ENCODE measurements around the gene GALE.

DNA sequence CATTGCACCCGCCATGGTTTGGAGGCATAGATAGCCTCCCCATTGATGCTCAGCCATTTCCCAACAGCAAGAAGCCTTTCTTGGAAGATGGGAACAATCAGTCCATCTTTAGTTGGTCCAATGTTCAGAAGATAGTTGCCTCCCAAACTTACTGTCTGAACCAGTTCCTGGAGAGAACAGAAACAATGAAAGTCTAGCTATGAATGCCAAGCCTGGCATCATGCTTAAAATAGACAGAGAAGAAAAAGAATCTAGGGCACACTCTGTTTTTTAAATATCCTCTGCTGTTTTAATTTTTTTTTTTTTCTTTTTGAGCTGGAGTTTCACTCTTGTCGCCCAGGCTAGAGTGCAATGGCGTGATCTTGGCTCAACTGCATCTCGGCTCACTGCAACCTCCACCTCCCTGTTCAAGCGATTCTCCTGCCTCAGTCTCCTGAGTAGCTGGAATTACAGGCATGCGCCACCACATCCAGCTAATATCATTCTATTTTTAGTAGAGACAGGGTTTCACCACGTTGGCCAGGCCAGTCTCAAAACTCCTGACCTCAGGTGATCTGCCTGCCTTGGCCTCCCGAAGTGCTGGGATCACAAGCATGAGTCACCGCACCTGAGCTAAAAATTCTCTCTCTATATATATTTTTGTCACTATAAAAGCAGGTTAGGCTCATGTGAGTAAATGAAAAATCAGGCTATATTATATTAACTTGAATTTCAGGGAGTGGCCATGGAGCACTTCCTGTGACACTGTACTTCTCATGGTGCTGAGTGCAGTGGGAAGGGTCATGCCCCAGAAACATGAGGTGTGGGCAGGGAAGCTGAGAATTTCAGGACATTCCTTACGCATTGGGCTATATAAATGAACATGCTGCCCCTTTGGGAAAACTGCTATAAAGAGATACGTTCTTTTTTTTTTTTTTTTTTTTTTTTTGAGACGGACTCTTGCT, 48.4 kb upstream of the GALE start:
- TF ChIP-seq, protein P1, sequence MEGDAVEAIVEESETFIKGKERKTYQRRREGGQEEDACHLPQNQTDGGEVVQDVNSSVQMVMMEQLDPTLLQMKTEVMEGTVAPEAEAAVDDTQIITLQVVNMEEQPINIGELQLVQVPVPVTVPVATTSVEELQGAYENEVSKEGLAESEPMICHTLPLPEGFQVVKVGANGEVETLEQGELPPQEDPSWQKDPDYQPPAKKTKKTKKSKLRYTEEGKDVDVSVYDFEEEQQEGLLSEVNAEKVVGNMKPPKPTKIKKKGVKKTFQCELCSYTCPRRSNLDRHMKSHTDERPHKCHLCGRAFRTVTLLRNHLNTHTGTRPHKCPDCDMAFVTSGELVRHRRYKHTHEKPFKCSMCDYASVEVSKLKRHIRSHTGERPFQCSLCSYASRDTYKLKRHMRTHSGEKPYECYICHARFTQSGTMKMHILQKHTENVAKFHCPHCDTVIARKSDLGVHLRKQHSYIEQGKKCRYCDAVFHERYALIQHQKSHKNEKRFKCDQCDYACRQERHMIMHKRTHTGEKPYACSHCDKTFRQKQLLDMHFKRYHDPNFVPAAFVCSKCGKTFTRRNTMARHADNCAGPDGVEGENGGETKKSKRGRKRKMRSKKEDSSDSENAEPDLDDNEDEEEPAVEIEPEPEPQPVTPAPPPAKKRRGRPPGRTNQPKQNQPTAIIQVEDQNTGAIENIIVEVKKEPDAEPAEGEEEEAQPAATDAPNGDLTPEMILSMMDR (optimal IDR thresholded peaks at IDR 0.05 in 1 of 3, IDR thresholded peaks at IDR 0.05 in 1 of 3, conservative IDR thresholded peaks at IDR 0.05 in 1 of 3; ENCODE audit: extremely low read depth in 1 of 3, insufficient read depth in 2 of 3, low read length in 3 of 3): no peak
- TF ChIP-seq EZH2 (IDR thresholded peaks at IDR 0.05; ENCODE audit: low read length): no peak

Measured in keratinocyte (primary cell).